NB4 (cell line): Measurements from ENCODE around the gene BOLA2B.

Experiments
- CTCF ChIP-seq: IDR thresholded peaks from one replicate; pipeline ENCODE4 v1.5.1; 2012; ENCODE audit warnings: low read depth, low read length
- MAX ChIP-seq: IDR thresholded peaks from 2 replicates; pipeline ENCODE4 v1.6.1; 2011; ENCODE audit warnings: low read depth, low read length
- POLR2A ChIP-seq: IDR thresholded peaks from 2 replicates; pipeline ENCODE4 v1.6.1; 2011; ENCODE audit warnings: mild to moderate bottlenecking; ENCODE audit not compliant: insufficient read length; ENCODE audit errors: extremely low read depth

- TF ChIP-seq CTCF (no peak), POLR2A (no peak), MAX (no peak)
Measured at GRCh38 chr16:30149250-30149930, 44.1 kb downstream of the BOLA2B start.
